ENCODE measurements around the gene SLC15A4.

Gene SLC15A4

GRCh38 chr12:128754275-128754674 is 69.5 kb downstream of the SLC15A4 start:
- no peak for DNase-seq (ENCODE audit: low read depth in 2 of 2)

- no peak for DNase-seq (ENCODE audit: low read depth in 2 of 2)
These were observed 70.3 kb downstream of the SLC15A4 start for GRCh38 chr12:128753438-128753837.

DNA sequence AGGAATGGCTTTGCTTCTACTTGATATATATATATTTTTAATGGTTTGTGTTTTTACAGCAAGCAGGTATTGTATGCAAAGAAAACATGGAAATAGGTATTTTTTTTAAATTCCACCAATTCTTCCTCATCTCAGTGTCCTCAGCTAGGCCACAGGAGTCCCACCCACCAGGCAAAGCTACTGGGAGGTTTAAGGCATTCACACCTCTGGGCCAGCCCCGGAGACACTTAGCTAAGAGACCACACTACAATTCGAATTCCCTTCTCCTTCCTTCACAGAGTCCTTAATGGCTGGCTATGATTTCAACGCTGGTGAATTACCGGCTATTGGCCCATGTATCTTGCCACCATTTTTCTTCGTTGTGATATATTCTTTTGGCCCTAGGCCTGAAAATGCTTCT is 71.4 kb downstream of the SLC15A4 start:
- no peak for DNase-seq (ENCODE audit: low read depth in 2 of 2)

- DNase-seq (ENCODE audit: low read depth in 2 of 2) = no peak
These were observed 76.3 kb downstream of the SLC15A4 start for GRCh38 chr12:128747441-128747840.

DNA sequence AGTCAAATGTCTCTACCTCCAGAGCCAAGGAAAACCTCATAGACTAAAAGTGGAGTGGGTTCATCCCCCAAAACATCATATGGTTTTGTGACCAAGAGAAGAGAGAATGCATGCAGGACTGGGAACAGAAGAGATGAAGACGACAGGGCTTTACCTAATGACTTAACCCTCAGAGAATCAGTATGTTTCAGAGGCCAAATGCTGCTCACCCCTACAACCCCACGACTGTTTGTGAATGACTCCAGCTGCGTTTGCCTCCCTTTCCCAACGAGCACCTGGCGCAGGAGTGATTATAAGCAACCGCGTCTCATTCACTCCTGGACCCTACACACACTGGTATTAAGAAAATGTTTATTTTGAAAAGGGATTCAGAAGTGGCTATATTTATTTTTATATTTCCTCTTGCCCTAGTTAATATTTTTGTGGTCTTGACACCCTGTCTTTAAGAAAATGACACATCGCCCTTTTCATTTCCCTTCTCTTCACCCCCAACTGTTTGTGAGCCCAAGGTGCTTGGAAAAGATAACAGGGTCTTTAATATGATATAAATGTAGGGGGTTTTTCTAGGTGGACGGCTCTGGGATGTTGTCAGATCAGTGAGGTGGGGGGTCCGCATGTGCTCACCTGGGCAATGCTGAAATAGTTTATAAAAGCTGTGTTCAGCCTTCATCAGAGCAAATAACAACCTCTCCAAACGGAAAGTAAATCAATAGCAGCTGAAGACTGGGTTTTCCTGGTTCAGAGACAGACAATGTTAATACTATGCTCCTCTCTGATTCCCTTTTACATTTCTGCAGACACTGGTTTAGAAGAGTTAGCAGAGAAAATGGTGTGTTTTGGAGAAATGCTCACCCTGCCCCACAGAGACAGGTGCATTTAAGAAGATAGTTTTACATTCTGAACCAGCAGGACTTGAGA is 77.7 kb downstream of the SLC15A4 start:
- no peak for DNase-seq (ENCODE audit: low read depth in 2 of 2)

DNA sequence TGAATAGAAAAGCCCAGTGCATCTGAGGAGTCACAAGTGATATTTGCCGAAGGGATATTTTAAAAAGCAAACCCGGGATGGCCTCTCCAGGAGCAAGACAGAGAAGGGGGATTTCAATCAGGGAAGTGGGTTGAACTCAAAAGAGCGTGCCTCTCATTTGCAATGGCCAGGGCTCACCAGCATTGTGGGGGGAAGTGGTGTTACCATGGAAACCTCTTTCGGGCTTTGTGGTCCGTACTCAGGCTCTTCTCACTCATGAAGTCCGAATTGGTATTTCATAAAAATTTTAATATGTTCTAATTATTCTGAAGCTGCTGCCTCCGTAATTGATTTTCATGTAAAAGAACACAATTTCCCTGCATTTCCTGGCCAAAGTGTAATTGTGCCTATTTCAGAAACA is 79.8 kb downstream of the SLC15A4 start:
- DNase-seq (ENCODE audit: low read depth in 2 of 2) = no peak
